BE2C (cell line): ENCODE measurements around the gene CABP1.
"Not testable (repeated sequence)": the region's sequence is repeated elsewhere in the genome, so short reads cannot be mapped to it uniquely, and the experiment has no call there.

ENCODE experiments used
- DNase-seq: peaks from one replicate; pipeline ENCODE4 v3.0.0-alpha.2; 2020
- H3K27me3 ChIP-seq: fragments of 250-450 bp; sonication (Bioruptor Pico); 2 replicates; pipeline ENCODE4 v1.5.1; 2020; ENCODE audit warnings: mild to moderate bottlenecking
- H3K36me3 ChIP-seq: fragments of 250-450 bp; sonication (Bioruptor Pico); 2 replicates; pipeline ENCODE4 v1.5.1; 2020; ENCODE audit warnings: mild to moderate bottlenecking
- H3K4me1 ChIP-seq: fragments of 250-450 bp; sonication (Bioruptor Pico); 2 replicates; pipeline ENCODE4 v1.5.1; 2020
- H3K4me3 ChIP-seq: 2 replicates; pipeline ENCODE4 v1.5.1; 2011; ENCODE audit warnings: low read depth, low read length
- H3K9me3 ChIP-seq: fragments of 250-450 bp; sonication (Bioruptor Pico); 2 replicates; pipeline ENCODE4 v1.5.1; 2020
- CTCF ChIP-seq: IDR thresholded peaks from 2 replicates; pipeline ENCODE4 v1.5.1; 2012; ENCODE audit warnings: mild to moderate bottlenecking, low read depth, low read length

CABP1 gene

GRCh38 chr12:120598674-120599463, 41.6 kb upstream of the CABP1 start:
- DNase-seq = peak; percentile 26
- Histone ChIP-seq H3K27me3 (no peaks in the 10 kb centered on the region), H3K36me3 (no peaks in the 10 kb centered on the region), H3K9me3 (no peaks in the 10 kb centered on the region), H3K4me3 (no peak overlapping the region), H3K4me1 (0 out of 2 replicates have a peak, but pooled peaks cover 4% of the 10 kb centered on the region)
- no peak for TF ChIP-seq CTCF

- DNase-seq = no peak
These were observed 40.5 kb upstream of the CABP1 start for GRCh38 chr12:120599672-120600552.

GRCh38 chr12:120602416-120602815, 38.0 kb upstream of the CABP1 start:
- H3K36me3 ChIP-seq, H3K9me3 ChIP-seq, H3K4me3 ChIP-seq, H3K27me3 ChIP-seq, DNase-seq, H3K4me1 ChIP-seq: not testable (repeated sequence)

More at GRCh38 chr12:120599672-120600552, 40.5 kb upstream of the CABP1 start:
- Histone ChIP-seq H3K9me3 (no peaks in the 10 kb centered on the region), H3K27me3 (no peaks in the 10 kb centered on the region), H3K36me3 (no peaks in the 10 kb centered on the region), H3K4me1 (0 out of 2 replicates have a peak, but pooled peaks cover 4% of the 10 kb centered on the region), H3K4me3 (no peak overlapping the region)
- TF ChIP-seq CTCF = no peak

- no peak for TF ChIP-seq CTCF
- Histone ChIP-seq H3K4me3 (no peak overlapping the region), H3K36me3 (no peaks in the 10 kb centered on the region), H3K27me3 (no peaks in the 10 kb centered on the region), H3K9me3 (no peaks in the 10 kb centered on the region), H3K4me1 (no peaks in the 10 kb centered on the region)
- DNase-seq = no peak
These were observed 29.9 kb upstream of the CABP1 start for GRCh38 chr12:120610560-120610959.

GRCh38 chr12:120611534-120611933, 28.9 kb upstream of the CABP1 start:
- not testable (repeated sequence) for H3K36me3 ChIP-seq, H3K4me1 ChIP-seq, DNase-seq, H3K9me3 ChIP-seq, H3K4me3 ChIP-seq, H3K27me3 ChIP-seq

- Histone ChIP-seq H3K9me3 (no peaks in the 10 kb centered on the region; the same call in 1 of the 2 replicates), H3K36me3 (no peaks in the 10 kb centered on the region), H3K4me3 (no peak overlapping the region), H3K27me3 (0 out of 2 replicates have a peak, but pooled peaks cover 2% of the 10 kb centered on the region), H3K4me1 (no peaks in the 10 kb centered on the region)
- no peak for TF ChIP-seq CTCF
- no peak for DNase-seq
These were observed 25.6 kb upstream of the CABP1 start for GRCh38 chr12:120614848-120615247.

GRCh38 chr12:120617193-120617592, 23.2 kb upstream of the CABP1 start:
- not testable (repeated sequence) for H3K27me3 ChIP-seq, H3K36me3 ChIP-seq, H3K4me3 ChIP-seq, H3K9me3 ChIP-seq, DNase-seq, H3K4me1 ChIP-seq

DNA sequence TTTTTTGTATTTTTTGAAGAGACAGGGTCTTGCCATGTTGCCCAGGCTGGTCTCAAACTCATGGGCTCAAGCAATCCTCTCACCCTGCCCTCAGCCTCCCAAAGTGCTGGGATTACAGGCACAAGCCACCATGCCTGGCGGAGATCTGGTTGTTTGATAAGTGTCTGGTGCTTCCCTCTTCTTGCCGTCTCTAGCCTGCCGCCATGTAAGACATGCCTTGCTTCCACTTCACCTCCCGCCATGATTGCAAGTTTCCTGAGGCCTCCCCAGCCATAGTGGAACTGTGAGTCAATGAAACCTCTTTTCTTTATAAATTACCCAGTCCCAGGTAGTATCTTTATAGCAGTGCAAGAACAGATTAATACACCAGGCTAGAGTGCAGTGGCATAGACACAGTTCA, 22.7 kb upstream of the CABP1 start:
- H3K4me1 ChIP-seq, DNase-seq, H3K4me3 ChIP-seq, H3K9me3 ChIP-seq, H3K27me3 ChIP-seq, H3K36me3 ChIP-seq: not testable (repeated sequence)
